Left hindlimb (tissue), 1 donor: ENCODE results near the gene GSE1.

Experiments used
- DNase-seq: peaks from one replicate; pipeline ENCODE4 v3.0.0-alpha.2; 2018

GSE1 gene

DNA sequence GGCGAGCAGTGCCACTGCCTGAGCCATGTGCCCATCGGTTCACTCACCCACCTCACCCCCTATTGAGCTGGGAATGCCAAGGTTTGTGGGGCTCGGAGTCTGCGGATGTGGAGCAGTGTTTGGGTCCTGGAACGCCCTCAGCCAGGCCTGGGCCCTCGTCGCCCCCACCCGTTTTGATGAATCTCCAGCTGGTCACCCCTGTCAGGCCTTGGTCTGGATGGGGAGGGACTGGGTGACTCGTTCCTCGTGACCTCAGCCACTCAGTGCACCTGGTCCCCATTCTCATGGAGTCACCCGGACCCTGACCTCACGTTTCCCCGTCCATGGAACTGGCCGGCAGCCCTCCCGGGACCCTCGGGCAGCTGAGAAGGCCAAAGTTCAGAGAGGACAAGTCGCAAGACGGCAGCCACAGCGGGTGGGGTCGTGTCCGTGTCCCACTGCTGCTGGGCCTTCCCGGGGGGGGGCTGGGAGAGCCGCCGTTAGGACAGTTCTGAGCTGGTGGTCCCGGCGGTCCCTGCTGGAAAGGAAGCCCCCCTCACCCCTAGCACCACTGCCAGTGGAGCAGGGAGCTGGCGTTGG lies 23.2 kb downstream of the GSE1 start:
- DNase-seq, result no peak

DNA sequence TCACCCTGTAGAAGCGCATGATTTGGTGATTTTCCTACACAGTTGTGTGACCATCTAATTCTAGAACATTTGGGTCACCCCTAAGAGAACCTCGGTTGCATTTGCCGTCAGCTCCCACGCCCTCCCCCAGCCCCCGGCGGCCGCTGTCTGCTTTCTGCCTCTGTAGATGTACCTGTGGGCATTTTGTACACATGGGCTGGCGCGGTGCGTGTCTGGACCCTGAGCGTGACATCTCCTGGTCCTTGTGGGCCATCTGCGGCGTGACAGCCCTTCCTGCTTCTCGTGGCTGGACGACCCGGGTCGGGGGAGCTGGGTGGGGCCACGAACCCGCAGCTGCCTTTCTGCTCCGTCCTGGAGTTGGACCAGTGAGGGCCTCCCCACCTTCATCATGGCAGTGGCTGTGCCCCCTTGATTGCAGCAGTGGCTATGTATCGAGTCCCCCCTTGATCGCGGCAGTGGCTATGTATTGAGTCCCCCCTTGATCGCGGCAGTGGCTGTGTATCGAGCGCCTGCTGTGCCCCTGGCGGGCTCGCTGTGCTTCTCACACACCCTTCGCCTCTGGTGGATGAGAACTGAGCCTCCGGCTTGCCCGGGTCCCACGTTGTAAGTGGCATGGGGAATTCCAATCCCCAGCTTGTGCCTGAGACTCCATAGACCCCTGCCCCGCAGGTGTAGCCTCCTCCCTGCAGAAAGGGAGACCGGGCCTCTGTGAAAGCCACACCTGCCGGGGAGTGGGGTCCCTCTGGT lies 24.1 kb downstream of the GSE1 start:
- DNase-seq, result no peak

DNA sequence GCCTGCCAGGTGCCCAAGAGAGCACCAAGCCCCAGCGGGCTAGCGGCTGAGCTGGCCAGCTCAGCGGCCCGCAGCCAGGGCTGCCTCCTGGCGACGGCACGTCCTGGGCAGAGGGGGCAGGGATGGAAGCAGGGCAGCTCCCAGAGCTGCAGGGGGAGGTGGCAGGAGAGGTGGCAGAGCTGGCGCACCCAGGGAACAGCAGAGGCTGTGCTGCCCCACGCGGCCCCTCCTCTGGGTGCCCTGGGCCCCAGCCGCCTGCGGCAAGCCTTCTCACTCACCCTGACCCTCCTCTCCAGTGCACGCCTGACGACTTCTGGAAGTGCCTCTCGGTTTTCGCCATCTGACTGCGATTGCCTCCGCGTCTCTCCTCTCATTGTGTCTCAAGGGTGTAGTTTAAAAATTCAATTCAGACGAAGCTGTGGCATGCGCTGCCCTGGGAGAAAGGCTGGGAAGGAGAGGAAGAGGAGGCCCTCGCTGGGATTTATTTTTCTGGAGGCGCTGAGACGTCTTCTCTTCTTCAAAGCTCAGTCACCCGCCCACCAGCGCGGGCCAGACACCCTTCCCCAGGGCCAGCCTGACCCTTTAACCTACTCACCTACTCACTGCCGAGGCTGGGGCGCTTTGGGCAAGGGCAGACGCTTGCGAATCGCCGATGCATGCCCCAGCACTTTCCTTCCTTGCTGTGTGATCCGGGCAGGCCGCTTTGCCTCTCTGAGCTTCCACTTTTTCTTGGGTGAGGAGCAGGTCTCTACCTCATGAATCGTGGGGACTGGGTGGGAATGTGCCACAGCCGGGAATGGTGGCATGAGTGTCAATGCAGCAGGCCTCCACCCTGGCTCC lies 24.9 kb downstream of the GSE1 start:
- DNase-seq, result no peak

DNA sequence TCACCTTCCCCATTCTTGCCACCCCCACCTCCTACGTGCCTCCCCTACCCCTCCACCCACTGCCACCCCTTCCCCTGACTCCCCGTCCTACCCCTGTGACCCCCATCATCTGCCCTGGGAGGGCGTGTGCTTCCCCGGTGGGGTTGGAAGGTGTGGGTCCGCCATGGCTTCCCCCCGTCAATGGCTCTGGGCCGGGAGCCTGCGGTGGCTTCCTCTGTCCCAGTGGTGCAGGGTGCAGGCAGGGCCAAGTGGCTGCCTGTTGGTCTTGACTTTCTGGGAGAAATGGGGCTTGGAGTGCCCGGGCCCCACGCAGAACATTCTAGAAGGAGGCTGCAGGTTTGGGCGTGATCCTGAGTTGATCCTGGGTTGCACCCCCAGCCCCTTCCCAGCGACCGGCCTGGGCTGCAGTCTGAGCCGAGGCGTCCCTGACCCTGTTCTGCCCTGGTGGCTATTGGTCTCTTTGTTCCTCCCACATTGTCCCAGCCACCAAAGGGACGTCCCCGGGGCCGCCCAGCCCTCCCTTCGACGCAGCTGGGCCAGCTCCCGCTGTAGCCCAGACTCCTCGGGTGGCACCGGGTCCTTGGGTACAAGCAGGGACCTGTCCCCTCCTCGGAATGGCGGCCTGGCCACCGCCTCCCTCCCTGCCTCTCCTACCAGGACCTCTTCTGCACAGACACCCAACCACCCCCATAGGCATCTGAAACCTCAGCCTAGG lies 25.7 kb downstream of the GSE1 start:
- no peak for DNase-seq

DNA sequence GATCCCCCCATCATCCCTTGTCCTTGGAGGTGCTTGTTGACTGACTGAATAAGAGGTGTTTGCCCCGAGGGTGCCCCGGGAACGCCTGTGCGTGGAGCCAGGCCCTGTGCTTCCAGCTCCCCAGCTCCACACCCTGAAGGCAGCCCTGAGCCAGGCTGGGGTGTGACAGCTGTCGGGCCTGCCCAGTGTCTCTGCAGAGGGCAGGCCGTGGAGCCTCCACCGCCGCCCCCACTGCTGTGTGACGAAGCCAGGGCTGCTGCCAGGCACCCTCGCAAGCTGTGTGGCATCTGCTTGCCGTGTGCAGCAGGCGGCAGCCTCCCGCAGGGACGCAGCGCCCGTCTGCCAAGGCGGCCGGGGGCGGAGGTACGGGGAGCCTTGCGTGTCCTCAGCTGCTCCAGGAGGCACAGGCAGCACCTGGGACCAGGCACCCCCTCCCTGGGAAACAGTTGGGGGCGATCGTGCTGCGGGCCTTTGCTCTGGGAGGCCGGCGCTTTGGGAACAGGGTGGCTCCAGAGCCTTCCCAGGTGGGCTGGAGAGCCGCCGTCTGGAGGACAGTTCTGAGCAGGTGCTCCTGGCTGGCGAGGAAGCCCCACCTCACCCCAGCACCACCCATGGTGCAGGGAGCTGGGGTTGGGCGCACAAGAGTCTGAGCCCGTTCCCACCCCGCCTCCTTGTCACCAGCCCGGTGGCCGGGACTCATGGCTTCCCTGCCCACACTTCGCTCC lies 26.6 kb downstream of the GSE1 start:
- no peak for DNase-seq

DNA sequence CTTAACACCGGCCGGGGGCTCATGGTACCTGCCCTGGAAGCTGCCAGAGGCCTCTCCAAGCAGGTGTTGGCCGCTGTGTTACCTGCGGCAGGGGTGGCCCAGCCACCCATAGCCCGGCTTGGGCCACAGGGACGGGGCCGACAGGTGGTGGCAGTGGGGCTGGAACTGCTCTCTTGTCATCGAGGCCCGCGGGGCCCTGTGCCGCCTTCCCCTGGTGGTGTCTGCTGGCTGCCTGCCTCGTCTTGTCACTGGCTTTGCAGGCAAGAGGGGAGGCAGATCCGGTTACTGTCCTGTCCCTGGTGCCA lies 27.1 kb downstream of the GSE1 start:
- no peak for DNase-seq

DNA sequence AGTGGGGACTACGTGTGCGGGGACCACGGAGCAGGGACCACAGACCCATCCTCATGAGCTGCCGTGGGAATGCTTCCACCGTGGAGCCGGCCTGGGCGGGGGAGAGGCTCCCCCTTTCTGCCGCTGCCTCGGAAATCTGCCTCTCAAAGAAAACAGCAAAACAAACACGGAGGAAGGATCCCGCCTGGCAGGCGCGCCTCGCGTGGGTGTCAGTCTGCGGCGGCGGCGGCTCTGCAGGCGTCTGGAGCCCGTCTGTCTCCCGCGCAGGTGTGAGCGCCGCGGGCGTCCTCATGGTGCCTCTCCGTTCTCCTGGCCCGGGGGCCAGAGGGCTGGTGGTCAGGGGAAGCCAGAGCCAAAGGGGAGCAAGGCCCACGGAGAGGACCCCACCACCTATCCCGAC lies 27.5 kb downstream of the GSE1 start:
- DNase-seq, result no peak

DNA sequence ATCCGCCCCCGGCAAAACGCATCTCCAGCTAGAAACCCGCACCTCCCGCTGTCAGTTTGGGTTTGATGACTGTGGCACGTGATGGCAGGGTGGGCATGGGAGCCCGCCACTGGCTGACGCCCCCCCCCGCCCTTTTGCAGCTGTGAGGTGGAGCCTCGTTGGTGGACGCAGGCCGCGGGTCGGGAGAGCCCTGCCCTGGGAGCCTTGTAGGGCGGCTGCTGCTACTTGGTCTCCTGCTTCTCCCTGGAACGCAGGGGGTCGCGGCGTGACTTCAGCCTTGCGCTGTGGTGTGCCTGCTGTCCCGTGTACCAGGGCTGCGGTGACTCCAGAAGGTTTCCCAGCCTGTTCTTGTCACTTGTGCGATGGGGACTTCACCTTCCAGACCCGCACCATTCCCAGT lies 28.2 kb downstream of the GSE1 start:
- DNase-seq, result no peak

DNA sequence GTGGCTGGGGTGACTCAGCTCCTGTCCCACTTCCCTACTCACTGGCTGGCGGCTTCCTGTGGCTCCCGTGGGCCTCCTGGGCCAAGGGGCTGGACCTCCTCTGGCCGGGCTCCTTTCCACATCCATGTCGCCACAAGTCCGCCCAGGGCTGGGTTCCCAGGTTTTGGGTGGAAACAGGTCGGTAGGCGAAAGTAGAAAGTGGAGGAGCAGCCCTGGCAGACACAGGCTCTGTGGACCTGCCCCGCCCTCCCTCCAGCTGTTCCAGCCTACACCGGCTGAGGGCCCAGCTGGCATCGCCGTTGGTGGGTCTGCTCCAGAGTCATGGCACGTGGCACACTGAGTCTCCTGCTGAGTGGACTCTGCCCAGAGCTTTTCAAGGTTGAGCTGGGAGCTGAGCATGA lies 28.7 kb downstream of the GSE1 start:
- DNase-seq, result peak; percentile 73

DNA sequence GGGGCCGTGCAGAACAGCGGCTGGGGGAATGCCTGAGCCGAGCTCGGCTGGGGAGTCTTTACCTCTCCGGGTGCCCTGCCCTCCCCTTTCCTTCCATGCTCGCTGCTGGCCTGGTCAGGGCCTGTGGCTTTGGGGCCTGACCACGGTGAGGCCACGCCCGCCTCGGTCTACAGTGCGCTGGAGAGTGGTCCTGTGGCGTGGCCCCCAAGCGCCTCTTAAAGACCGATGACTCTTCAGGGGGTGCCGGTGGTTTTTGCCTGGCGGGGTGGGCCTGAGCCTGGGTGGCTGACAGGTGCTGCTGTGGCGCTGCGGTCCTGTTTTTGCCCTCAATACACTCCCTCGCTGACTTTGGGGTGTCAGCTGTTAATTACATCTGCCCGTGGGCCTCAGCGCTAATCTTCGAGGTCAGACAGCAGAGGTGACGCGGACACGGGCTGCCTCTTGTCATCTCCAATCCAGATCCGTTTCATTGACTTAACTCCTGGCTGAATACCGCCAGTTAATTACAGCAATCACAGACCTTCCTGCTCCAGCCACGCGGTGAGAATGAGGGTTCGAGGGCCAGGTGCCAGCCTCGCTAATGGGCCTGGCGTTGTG lies 29.7 kb downstream of the GSE1 start:
- DNase-seq, result no peak

DNA sequence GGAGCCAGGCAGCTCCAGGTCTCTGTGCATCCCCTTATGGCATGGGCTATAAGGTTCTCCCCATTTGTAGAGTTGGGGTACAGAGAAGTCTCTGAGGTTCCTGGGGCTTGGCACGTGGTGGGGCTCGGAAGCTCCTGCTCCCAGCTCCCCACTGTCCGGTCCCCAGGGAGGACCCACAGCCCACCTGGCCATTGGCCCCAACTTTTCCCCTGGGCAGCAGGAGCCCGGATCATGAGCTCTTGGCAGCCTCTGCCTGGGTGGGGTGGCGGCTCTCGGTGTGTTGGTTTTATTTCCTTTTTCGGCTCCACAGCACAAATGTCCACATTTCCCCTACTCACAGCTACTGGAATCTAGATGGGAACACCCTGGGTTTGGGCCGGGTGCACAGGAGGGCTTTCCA lies 30.5 kb downstream of the GSE1 start:
- DNase-seq, result no peak

DNA sequence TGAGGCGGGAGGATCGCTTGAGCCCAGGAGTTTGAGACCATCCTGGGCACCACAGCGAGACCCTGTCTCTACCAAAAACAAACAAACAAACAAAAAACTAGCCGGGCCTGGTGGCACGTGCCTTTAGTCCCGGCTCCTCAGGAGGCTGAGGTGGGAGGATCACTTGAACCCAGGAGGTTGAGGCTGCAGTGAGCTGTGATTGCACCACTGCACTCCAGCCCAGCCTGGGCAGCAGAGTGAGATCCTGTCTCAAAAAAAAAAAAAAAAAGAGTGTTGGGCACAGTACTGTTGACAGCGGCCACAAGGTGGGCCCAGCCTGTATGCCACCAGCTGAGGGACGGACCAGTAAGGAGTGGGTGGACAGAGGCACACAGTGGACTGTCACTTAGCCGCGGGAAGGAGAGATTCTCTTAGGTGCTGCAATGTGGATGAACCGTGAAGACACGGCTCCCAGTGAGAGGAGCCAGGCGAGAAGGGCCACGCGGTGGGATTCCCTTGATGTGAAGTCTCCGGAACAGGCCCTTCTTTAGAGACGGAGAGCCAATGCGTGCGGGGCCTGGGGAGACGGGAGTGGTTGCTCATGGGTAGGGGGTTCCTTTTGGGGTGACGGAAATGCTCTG lies 31.1 kb downstream of the GSE1 start:
- DNase-seq, result no peak

DNA sequence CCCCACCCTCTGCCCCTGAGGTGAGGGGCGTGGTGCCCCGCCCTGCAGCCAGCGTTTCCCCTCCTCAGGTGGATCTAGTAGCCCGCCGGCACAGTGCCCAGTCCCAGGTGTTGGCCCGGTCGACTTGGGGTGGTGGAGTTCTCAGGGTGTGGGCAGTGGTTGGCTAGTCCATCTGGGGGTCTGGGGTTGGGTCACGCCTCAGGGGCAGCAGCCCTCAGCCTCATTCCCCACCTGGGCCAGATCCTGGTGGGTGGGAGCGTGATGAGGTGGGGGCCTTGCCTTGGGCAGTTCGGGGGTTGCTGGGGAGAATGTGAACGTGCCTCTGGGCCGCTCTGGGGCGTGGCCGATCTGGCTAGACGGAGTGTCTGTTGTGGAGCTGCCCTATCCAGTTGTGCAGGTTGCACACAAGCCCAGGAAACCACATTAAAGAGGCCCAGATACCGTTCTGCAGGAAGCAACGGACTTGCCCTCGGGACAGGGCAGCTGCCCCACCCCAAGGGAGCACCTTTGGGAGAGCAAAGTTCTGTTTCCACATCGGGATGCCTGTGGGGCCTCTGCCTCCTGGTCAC lies 32.0 kb downstream of the GSE1 start:
- DNase-seq, result no peak

DNA sequence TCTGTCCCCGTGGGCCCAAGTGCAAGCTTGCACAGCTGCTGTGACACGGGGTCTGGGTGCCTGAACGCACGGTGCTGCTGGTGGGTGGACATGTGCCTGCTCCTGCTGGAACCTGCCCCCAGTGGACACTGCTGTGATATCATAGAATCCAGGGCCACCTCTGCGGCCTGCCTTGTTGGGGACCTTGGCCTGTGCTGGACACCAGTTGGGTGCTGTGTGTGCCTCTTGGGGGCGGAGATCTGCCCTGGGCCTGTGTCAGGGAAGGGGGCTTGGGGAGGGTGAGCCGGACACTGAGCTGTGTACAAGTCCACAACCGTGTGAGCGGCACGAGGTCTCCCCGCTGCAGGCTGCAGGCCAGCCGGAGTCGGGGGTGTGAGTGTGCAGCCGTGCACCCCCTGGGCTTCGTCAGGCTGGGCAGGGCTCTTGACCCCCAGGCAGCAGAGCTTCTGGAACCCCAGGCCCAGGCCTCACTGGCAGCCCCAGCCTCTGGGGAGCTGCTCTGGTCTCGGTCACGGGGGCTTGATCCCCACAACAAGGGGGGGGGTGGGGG lies 33.3 kb downstream of the GSE1 start:
- DNase-seq, result no peak

DNA sequence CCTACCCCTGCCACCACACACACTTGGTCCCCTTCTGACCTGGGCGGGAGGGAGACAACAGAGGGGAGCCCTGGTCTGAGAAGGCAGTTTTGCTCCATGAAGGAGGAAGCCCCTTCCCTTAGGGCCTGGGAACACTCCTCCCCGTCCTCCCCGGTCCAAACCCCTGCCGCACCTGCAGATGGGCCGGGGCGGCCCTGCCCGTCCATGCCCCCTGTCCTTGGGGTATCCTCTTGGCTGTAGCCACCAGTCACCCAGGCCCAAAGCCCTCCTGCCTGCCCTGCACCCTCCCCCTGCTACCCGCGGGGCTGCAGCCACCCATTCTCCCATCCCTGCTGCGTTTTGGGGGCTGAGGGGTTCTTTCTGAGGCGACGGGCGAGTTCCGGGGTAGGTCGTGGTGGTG lies 33.9 kb downstream of the GSE1 start:
- no peak for DNase-seq

DNA sequence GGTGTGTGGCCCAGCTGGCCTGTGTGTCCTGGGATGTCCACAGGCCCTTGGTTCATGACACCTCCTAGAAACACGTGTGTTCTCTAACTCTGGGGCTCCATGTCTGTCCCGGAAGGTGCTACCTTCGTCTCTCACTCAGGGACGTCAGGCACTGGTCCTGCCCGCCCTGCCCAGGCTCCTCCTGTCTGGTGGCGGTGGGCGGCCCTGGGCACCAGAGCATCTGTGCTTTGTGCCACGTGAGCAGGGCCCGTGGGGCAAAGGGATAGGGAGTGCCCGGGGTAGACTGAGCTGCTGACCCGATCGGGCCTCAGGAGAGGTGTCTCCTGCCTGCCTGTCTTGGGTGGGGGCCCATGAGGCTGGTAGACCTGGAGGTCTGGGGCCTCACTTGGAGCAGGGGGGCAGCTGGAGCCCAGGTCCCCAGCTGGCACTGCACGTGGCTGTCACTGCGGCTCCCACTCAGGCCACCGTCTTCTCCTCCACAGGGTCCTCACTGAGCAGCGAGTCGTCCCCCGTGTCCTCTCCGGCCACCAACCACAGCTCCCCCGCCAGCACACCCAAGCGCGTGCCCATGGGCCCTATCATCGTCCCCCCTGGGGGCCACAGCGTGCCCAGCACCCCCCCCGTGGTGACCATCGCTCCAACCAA lies 35.1 kb downstream of the GSE1 start:
- DNase-seq, result no peak

DNA sequence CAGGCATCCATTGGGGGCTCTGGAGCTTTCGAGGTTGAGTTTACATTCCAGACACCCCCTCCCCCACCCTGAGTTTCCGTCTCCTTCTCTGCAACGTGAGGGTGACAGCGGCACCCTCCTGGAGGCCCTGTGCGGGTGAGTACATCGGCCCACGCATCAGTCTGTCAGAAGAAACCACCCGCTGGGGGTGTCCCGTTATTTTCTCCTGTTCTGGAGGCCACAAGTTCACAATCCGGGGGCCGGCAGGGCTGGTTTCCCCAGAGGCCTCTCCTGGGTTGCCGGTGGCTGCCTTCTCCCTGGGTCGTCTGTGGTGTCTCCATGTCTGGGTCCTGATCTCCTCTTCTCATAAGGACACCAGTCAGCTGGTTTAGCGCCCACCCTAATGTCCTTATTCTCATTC lies 35.7 kb downstream of the GSE1 start:
- DNase-seq, result no peak

DNA sequence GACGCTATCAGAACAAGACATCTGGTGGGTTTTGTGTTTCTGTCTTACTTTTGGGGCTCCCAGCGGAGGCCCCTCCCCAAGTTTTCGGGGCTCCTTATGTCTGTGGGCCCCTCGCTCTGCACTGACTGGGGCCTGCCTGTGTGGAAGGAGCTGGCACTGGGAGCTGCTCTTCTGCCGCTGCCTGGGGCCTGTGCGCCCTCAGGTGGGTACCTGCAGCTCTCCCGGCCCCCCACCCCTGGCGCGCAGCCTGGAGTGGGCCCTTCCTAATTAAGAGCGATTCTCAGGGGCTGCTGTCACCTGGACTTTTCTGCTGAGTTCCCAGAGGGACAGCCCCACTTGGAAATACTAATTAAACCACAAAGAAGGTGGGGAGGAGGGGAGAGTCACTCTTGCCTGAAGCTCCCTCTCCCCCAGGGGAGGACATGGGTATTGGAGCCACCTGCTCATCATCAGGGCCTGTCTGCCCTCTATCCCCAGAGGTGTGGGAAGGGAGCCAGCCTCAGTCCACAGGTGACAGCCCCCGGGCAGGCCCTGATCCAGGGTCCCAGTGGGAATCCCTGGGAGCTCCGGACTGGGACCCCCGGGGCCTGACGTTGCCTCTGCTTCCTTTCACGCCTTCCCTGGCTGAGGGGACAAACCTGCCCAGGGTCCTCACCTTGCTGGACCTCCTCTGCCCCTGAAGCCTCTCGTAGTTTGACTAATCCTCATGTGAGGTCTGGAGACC lies 36.5 kb downstream of the GSE1 start:
- no peak for DNase-seq

DNA sequence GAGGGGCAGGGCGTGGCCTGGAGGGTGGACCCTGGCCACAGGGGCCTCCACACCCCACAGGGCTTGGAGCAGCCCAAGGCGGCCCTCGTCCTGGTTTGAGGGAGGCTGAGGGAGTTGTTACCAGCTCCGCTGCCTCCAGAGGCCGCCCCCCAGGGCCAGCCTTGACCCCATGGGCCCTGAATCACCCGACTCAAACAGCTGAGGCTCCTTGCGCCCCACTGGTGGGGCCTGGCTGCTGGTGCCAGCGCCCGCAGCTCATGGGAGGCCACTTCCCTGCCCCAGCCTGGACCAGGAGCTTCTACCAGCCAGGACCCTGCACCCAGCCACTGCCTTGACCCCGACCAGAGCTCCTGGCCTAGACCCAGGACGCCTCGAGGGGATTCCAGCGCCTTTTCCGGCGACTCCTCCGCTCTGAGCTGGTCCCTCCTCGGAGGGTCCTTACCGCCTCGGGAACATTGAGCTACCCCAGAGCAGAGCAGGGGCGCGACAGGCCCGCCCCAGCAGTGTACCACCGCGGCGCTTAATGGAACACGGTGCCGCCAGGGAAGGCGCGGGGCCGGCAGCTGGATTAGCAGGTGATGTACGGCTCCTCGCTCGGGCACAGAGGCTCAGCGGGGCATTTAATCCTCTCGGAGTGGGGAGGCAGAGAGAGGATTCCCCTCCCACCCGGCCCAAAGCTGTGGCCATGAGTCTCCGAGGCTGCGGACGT lies 37.2 kb downstream of the GSE1 start:
- no peak for DNase-seq
